CD4-positive, alpha-beta memory T cell (primary cell): ENCODE measurements around the gene PLPP3. TPM values are rescaled to one million over a fixed set of nuclear protein-coding genes. Genes with fewer than 3 reads are reported as not detected.

Experiments used
- CTCF ChIA-PET: fragments of 350-600 bp; sonication (Branson Sonifier 250); formaldehyde crosslinking; loops from one replicate; lab custom pipeline; 2021; ENCODE audit warnings: inconsistent platforms; ENCODE audit not compliant: partially characterized antibody; lab: Charles Lee
- POLR2A ChIA-PET: fragments of 350-600 bp; sonication (Branson Sonifier 250); formaldehyde crosslinking; loops from one replicate; lab custom pipeline; 2021; ENCODE audit not compliant: partially characterized antibody; lab: Charles Lee
- DNase-seq, 5 donors: peaks; one replicate each; pipeline versions ENCODE4 v3.0.0 to v3.0.0-alpha.2; 2020 to 2022; ENCODE audit warnings: mixed read lengths in 1 of 5
- H3K27ac ChIP-seq: one replicate; pipeline ENCODE4 v1.7.0; 2013; ENCODE audit warnings: low read depth, low read length
- H3K27me3 ChIP-seq: 2 replicates; pipeline ENCODE4 v1.7.0; 2013; ENCODE audit warnings: mild to moderate bottlenecking, low read length, moderate library complexity; ENCODE audit not compliant: insufficient read depth
- H3K36me3 ChIP-seq: 2 replicates; pipeline ENCODE4 v1.7.0; 2013; ENCODE audit warnings: mild to moderate bottlenecking, low read length, moderate library complexity; ENCODE audit not compliant: insufficient read depth
- H3K4me1 ChIP-seq: 2 replicates; pipeline ENCODE4 v1.7.0; 2013; ENCODE audit warnings: mild to moderate bottlenecking, low read length, moderate library complexity; ENCODE audit not compliant: insufficient read depth
- H3K4me3 ChIP-seq, 2 donors: one replicate each; pipeline ENCODE4 v1.7.0; 2013; ENCODE audit warnings: low read length in 2 of 2, mild to moderate bottlenecking in 1 of 2
- H3K9me3 ChIP-seq, 2 donors: one replicate each; pipeline ENCODE4 v1.7.0; 2013; ENCODE audit warnings: low read length in 2 of 2, control low read depth in 1 of 2; ENCODE audit not compliant: control insufficient read depth in 1 of 2
- H3K27ac Mint-ChIP-seq, 7 donors: one replicate each; pipeline ENCODE4 v1.8.0; 2020 to 2021; ENCODE audit warnings: mixed read lengths in 7 of 7, mild to moderate bottlenecking in 6 of 7, inconsistent platforms in 3 of 7, moderate library complexity in 3 of 7
- H3K27me3 Mint-ChIP-seq, 2 donors: one replicate each; pipeline ENCODE4 v1.8.0; 2020 to 2021; ENCODE audit warnings: mixed read lengths in 2 of 2
- H3K36me3 Mint-ChIP-seq, 2 donors: one replicate each; pipeline ENCODE4 v1.8.0; 2020 to 2021; ENCODE audit warnings: mixed read lengths in 2 of 2, inconsistent platforms in 1 of 2, mild to moderate bottlenecking in 1 of 2
- H3K4me1 Mint-ChIP-seq, 4 donors: one replicate each; pipeline ENCODE4 v1.8.0; 2020 to 2021; ENCODE audit warnings: mixed read lengths in 4 of 4, mild to moderate bottlenecking in 1 of 4
- H3K4me3 Mint-ChIP-seq, 8 donors: one replicate each; pipeline ENCODE4 v1.8.0; 2020 to 2021; ENCODE audit warnings: mixed read lengths in 8 of 8, mild to moderate bottlenecking in 7 of 8, moderate library complexity in 6 of 8, inconsistent platforms in 3 of 8
- H3K9me3 Mint-ChIP-seq, 8 donors: one replicate each; pipeline ENCODE4 v1.8.0; 2020 to 2021; ENCODE audit warnings: mixed read lengths in 8 of 8, mild to moderate bottlenecking in 5 of 8, inconsistent platforms in 3 of 8, moderate library complexity in 1 of 8
- intact Hi-C: fragments of 100-400 bp; cut with micrococcal nuclease; formaldehyde crosslinking; loops from one replicate; pipeline ENCODE4 v1.15.1; 2023
- polyA plus RNA-seq, 2 donors: library from polyadenylated mRNA; unstranded; fragments of 300-500 nt; fragmentation: Illumina TruSeq; gene quantifications; one replicate each; pipeline ENCODE4 v1.2.3, GENCODE V29; 2021
- total RNA-seq, 2 experiments: library from RNA; stranded (reverse); gene quantifications; one replicate each; pipeline ENCODE4 v1.2.3, GENCODE V29; 2021

PLPP3 gene
- total and polyA plus RNA-seq, 4 experiments from 2014 or later: 0.61 to 0.94 TPM; not detected in 2

- Histone ChIP-seq H3K4me1 (no peaks in the 10 kb centered on the region), H3K27ac (no peak overlapping the region), H3K4me3 (no peak overlapping the region), H3K9me3 (no peaks in the 10 kb centered on the region), H3K27me3 (no peaks in the 10 kb centered on the region), H3K36me3 (no peaks in the 10 kb centered on the region)
- POLR2A ChIA-PET: no interaction called here
- intact Hi-C loops: no loop called here
- H3K36me3 Mint-ChIP-seq: no peaks in the 10 kb centered on the region
- H3K9me3 Mint-ChIP-seq: no peaks in the 10 kb centered on the region
- no peak for DNase-seq
- H3K4me1 Mint-ChIP-seq: no peaks in the 10 kb centered on the region
- CTCF ChIA-PET: no interaction called here
- no peak overlapping the region for H3K4me3 Mint-ChIP-seq
- H3K27me3 Mint-ChIP-seq: no peaks in the 10 kb centered on the region
- no peak overlapping the region for H3K27ac Mint-ChIP-seq
Measured at GRCh38 chr1:56547977-56548376, 31.4 kb downstream of the PLPP3 start.

GRCh38 chr1:56547473-56547872, 31.9 kb downstream of the PLPP3 start:
- POLR2A ChIA-PET: no interaction called here
- Mint-ChIP-seq H3K27ac (no peak overlapping the region), H3K36me3 (no peaks in the 10 kb centered on the region), H3K4me1 (no peaks in the 10 kb centered on the region), H3K4me3 (no peak overlapping the region), H3K9me3 (no peaks in the 10 kb centered on the region), H3K27me3 (no peaks in the 10 kb centered on the region)
- no peak overlapping the region for H3K4me3 ChIP-seq
- CTCF ChIA-PET: no interaction called here
- no peak for DNase-seq
- no peaks in the 10 kb centered on the region for H3K27me3 ChIP-seq
- no peaks in the 10 kb centered on the region for H3K4me1 ChIP-seq
- intact Hi-C loops: no loop called here
- H3K27ac ChIP-seq: no peak overlapping the region
- H3K36me3 ChIP-seq: no peaks in the 10 kb centered on the region
- no peaks in the 10 kb centered on the region for H3K9me3 ChIP-seq

GRCh38 chr1:56545711-56546110, 33.7 kb downstream of the PLPP3 start:
- CTCF ChIA-PET: interaction anchor here (1.1 kb wide), 1 partner anchor 10 kb away, joined by 3 read pairs; no protein-coding TSS in a partner anchor
- intact Hi-C loops: no loop called here
- H3K9me3 Mint-ChIP-seq: peaks cover 0 to 4% (median 0%) of the 10 kb centered on the region in 8 donors

GRCh38 chr1:56543783-56544612, 35.4 kb downstream of the PLPP3 start:
- Mint-ChIP-seq H3K27me3 (peaks cover 0 to 2% of the 10 kb centered on the region in 2 donors), H3K4me1 (no peaks in the 10 kb centered on the region), H3K36me3 (no peaks in the 10 kb centered on the region), H3K27ac (no peak overlapping the region), H3K9me3 (peaks cover 0 to 6% (median 0%) of the 10 kb centered on the region in 8 donors), H3K4me3 (no peak overlapping the region)
- ChIA-PET POLR2A (no interaction called here), CTCF (no interaction called here)
- H3K27me3 ChIP-seq: no peaks in the 10 kb centered on the region
- H3K4me3 ChIP-seq: no peak overlapping the region
- H3K27ac ChIP-seq: no peak overlapping the region
- no peak for DNase-seq
- H3K9me3 ChIP-seq: no peaks in the 10 kb centered on the region
- no peaks in the 10 kb centered on the region for H3K36me3 ChIP-seq
- intact Hi-C loops: no loop called here
- no peaks in the 10 kb centered on the region for H3K4me1 ChIP-seq

More at GRCh38 chr1:56545711-56546110, 33.7 kb downstream of the PLPP3 start:
- H3K4me3 Mint-ChIP-seq: no peak overlapping the region
- no peaks in the 10 kb centered on the region for H3K4me1 Mint-ChIP-seq
- POLR2A ChIA-PET: no interaction called here
- H3K27ac ChIP-seq: no peak overlapping the region
- no peaks in the 10 kb centered on the region for H3K4me1 ChIP-seq
- no peaks in the 10 kb centered on the region for H3K36me3 ChIP-seq
- no peaks in the 10 kb centered on the region for H3K27me3 ChIP-seq
- DNase-seq: no peak
- no peaks in the 10 kb centered on the region for H3K36me3 Mint-ChIP-seq
- H3K27ac Mint-ChIP-seq: no peak overlapping the region
- no peaks in the 10 kb centered on the region for H3K27me3 Mint-ChIP-seq
- no peak overlapping the region for H3K4me3 ChIP-seq
- no peaks in the 10 kb centered on the region for H3K9me3 ChIP-seq

- Histone ChIP-seq H3K27me3 (no peaks in the 10 kb centered on the region), H3K36me3 (no peaks in the 10 kb centered on the region), H3K27ac (no peak overlapping the region), H3K9me3 (no peaks in the 10 kb centered on the region), H3K4me1 (no peaks in the 10 kb centered on the region), H3K4me3 (no peak overlapping the region)
- no peak for DNase-seq
- ChIA-PET POLR2A (no interaction called here), CTCF (no interaction called here)
- Mint-ChIP-seq H3K9me3 (peaks cover 0 to 6% (median 0%) of the 10 kb centered on the region in 8 donors), H3K4me3 (no peak overlapping the region), H3K27me3 (peaks cover 0 to 3% of the 10 kb centered on the region in 2 donors), H3K27ac (no peak overlapping the region), H3K36me3 (no peaks in the 10 kb centered on the region), H3K4me1 (no peaks in the 10 kb centered on the region)
- intact Hi-C loops: no loop called here
Measured at GRCh38 chr1:56542651-56543050, 36.7 kb downstream of the PLPP3 start.

- H3K4me1 ChIP-seq: no peaks in the 10 kb centered on the region
- Mint-ChIP-seq H3K4me1 (no peaks in the 10 kb centered on the region), H3K27ac (no peak overlapping the region), H3K36me3 (no peaks in the 10 kb centered on the region), H3K4me3 (no peak overlapping the region), H3K27me3 (peaks cover 0 to 3% of the 10 kb centered on the region in 2 donors), H3K9me3 (peaks cover 0 to 6% (median 0%) of the 10 kb centered on the region in 8 donors)
- POLR2A ChIA-PET: no interaction called here
- no peaks in the 10 kb centered on the region for H3K36me3 ChIP-seq
- DNase-seq: no peak
- intact Hi-C loops: no loop called here
- no peak overlapping the region for H3K4me3 ChIP-seq
- no peaks in the 10 kb centered on the region for H3K27me3 ChIP-seq
- CTCF ChIA-PET: interaction anchor here (0.7 kb wide), 1 partner anchor 8 kb away, joined by 3 read pairs; no protein-coding TSS in a partner anchor
- H3K9me3 ChIP-seq: no peaks in the 10 kb centered on the region
- no peak overlapping the region for H3K27ac ChIP-seq
Measured at GRCh38 chr1:56541408-56541807, 38.0 kb downstream of the PLPP3 start.

- H3K27ac Mint-ChIP-seq: no peak overlapping the region
- no peaks in the 10 kb centered on the region for H3K36me3 Mint-ChIP-seq
- H3K4me1 Mint-ChIP-seq: no peaks in the 10 kb centered on the region
- H3K4me3 ChIP-seq: no peak overlapping the region
- H3K36me3 ChIP-seq: no peaks in the 10 kb centered on the region
- H3K9me3 ChIP-seq: no peaks in the 10 kb centered on the region
- peaks cover 0 to 6% (median 0%) of the 10 kb centered on the region in 8 donors for H3K9me3 Mint-ChIP-seq
- H3K4me3 Mint-ChIP-seq: no peak overlapping the region
- no peaks in the 10 kb centered on the region for H3K27me3 ChIP-seq
- ChIA-PET POLR2A (no interaction called here), CTCF (no interaction called here)
- no peak for DNase-seq
- H3K4me1 ChIP-seq: no peaks in the 10 kb centered on the region
- H3K27me3 Mint-ChIP-seq: peaks cover 0 to 3% of the 10 kb centered on the region in 2 donors
- H3K27ac ChIP-seq: no peak overlapping the region
- intact Hi-C loops: no loop called here
Measured at GRCh38 chr1:56540467-56540866, 38.9 kb downstream of the PLPP3 start.
